ENCODE measurements around the gene TRIM32.

Gene TRIM32

GRCh38 chr9:116687074-116687753 is at the start of gene TRIM32:
TRIM32 (plus strand) TSS chr9:116687305; CDS start chr9:116697743, 10,438 bp downstream.
- no peak for TF ChIP-seq CTCF (IDR thresholded peaks at IDR 0.05; ENCODE audit: low read depth, low read length)

GRCh38 chr9:116639251-116639741 is 47.8 kb upstream of the TRIM32 start:
- H3K4me3 ChIP-seq (ENCODE audit: low read depth, low read length) = no peak overlapping the region
- TF ChIP-seq CTCF (IDR thresholded peaks at IDR 0.05; ENCODE audit: low read depth, low read length) = no peak

More at GRCh38 chr9:116687074-116687753, at the start of gene TRIM32:
- H3K4me3 ChIP-seq (ENCODE audit: low read depth, low read length) = peak within 1 kb of the TSS; percentile 86

GRCh38 chr9:116641292-116642059 is 45.6 kb upstream of the TRIM32 start:
- H3K4me3 ChIP-seq (ENCODE audit: low read depth, low read length) = no peak overlapping the region
- no peak for TF ChIP-seq CTCF (IDR thresholded peaks at IDR 0.05; ENCODE audit: low read depth, low read length)

- TF ChIP-seq CTCF (IDR thresholded peaks at IDR 0.05; ENCODE audit: low read depth, low read length) = no peak
Observed at GRCh38 chr9:116643691-116644090, 43.4 kb upstream of the TRIM32 start.

GRCh38 chr9:116644091-116644688 is 42.9 kb upstream of the TRIM32 start:
- no peak overlapping the region for H3K4me3 ChIP-seq (ENCODE audit: low read depth, low read length)
- TF ChIP-seq CTCF (IDR thresholded peaks at IDR 0.05; ENCODE audit: low read depth, low read length) = no peak

More at GRCh38 chr9:116643691-116644090, 43.4 kb upstream of the TRIM32 start:
- H3K4me3 ChIP-seq (ENCODE audit: low read depth, low read length) = no peak overlapping the region

GRCh38 chr9:116646661-116647514 is 40.2 kb upstream of the TRIM32 start:
- peak; percentile 40 for TF ChIP-seq CTCF (IDR thresholded peaks at IDR 0.05; ENCODE audit: low read depth, low read length)
- no peak overlapping the region for H3K4me3 ChIP-seq (ENCODE audit: low read depth, low read length)
